GM12878 (cell line): Measurements from ENCODE around the gene FAM9C. TPM values are rescaled to one million over a fixed set of nuclear protein-coding genes. Genes with fewer than 3 reads are reported as not detected.

ENCODE experiments used
- ATF7 ChIP-seq: fragments of 450-650 bp; IDR thresholded peaks from 2 replicates; pipeline ENCODE4 v1.6.1; 2016; ENCODE audit warnings: low read depth, mild to moderate bottlenecking
- CEBPB ChIP-seq, 2 experiments: fragments of 150-350 bp in 1 of 2; IDR thresholded peaks; 2 replicates each; pipeline ENCODE4 v1.6.1; 2012 to 2014; ENCODE audit warnings: low read depth in 2 of 2, low read length in 2 of 2, borderline replicate concordance in 1 of 2, inconsistent platforms in 1 of 2
- CTCF ChIP-seq, 3 experiments: IDR thresholded peaks in 2 of 3; conservative IDR thresholded peaks in 1 of 3; 2 replicates each; pipeline ENCODE4 v1.5.1; 2011; ENCODE audit warnings: low read depth in 3 of 3, low read length in 3 of 3, mild to moderate bottlenecking in 3 of 3, control low read depth in 2 of 3, moderate library complexity in 2 of 3, inconsistent platforms in 1 of 3, mixed read lengths in 1 of 3; ENCODE audit not compliant: control insufficient read depth in 2 of 3, insufficient read depth in 1 of 3; ENCODE audit errors: extremely low read depth in 1 of 3
- CUX1 ChIP-seq: IDR thresholded peaks from 2 replicates; pipeline ENCODE4 v1.6.1; 2012; ENCODE audit warnings: improper control_type of control experiment, low read depth, low read length; ENCODE audit not compliant: insufficient replicate concordance
- EZH2 ChIP-seq: IDR thresholded peaks from 2 replicates; pipeline ENCODE4 v1.6.1; 2012; ENCODE audit warnings: low read depth, mild to moderate bottlenecking, control low read depth, inconsistent platforms, low read length, borderline replicate concordance; ENCODE audit not compliant: control insufficient read depth
- PKNOX1 ChIP-seq: fragments of 450-650 bp; IDR thresholded peaks from 2 replicates; pipeline ENCODE4 v1.6.1; 2016; ENCODE audit warnings: mild to moderate bottlenecking
- PML ChIP-seq: IDR thresholded peaks from 2 replicates; pipeline ENCODE4 v1.6.1; 2012; ENCODE audit warnings: low read length, inconsistent platforms
- SKIL ChIP-seq: fragments of 450-650 bp; IDR thresholded peaks from 2 replicates; pipeline ENCODE4 v1.6.1; 2017; ENCODE audit warnings: mild to moderate bottlenecking, low read depth, inconsistent platforms; ENCODE audit not compliant: poor library complexity, severe bottlenecking
- ZBTB4 ChIP-seq: fragments of 450-650 bp; formaldehyde crosslinking; IDR thresholded peaks from 2 replicates; pipeline ENCODE4 v1.4.0; 2022; ENCODE audit warnings: mild to moderate bottlenecking, moderate library complexity
- polyA plus RNA-seq, 11 experiments: library from polyadenylated mRNA; depleted of rRNA in 4 of 11; unstranded in 6 of 11; stranded (reverse) in 5 of 11; fragments of >200 nt; fragmentation: Nextera tagmentation in 4 of 11; fragmentation: Illumina TruSeq in 1 of 11; extraction: Ambion mirVana in 4 of 11; extraction: Trizol in 1 of 11; gene quantifications; 1 replicate in 1 of 11; 2 replicates in 10 of 11; pipeline versions ENCODE4 v1.2.1 to v1.2.3, GENCODE V29; 2011 to 2016; ENCODE audit warnings: inconsistent platforms in 2 of 11, missing spikeins in 2 of 11, low read depth in 1 of 11
- total RNA-seq, 4 experiments: library from RNA; depleted of rRNA in 3 of 4; stranded (reverse); fragments of >200 nt in 3 of 4; fragmentation: Illumina TruSeq in 1 of 4; extraction: Trizol in 1 of 4; gene quantifications; 2 replicates each; pipeline versions ENCODE4 v1.2.1 to v1.2.3, GENCODE V29; 2013 to 2021

Gene FAM9C
- total and polyA plus RNA-seq, 10 of the 15 experiments (the other 5 are each of a cell fraction or from before 2014, with no cell fraction given): 0.01 to 0.03 TPM; not detected in 8

GRCh38 chrX:13090339-13091110, 46.1 kb upstream of the FAM9C start (continued):
- TF ChIP-seq CEBPB (IDR thresholded peaks at IDR 0.05; ENCODE audit: borderline replicate concordance in 1 of 2, low read depth in 2 of 2, low read length in 2 of 2) (0 out of 4 replicates have a peak, but pooled peaks of 1 of the 2 experiments have one; percentile 27), ZBTB4 (CRISPR knock-in tag) (peak; percentile 78), CTCF (IDR thresholded peaks at IDR 0.05 in 2 of 3, conservative IDR thresholded peaks at IDR 0.05 in 1 of 3; ENCODE audit: control insufficient read depth in 2 of 3, extremely low read depth in 1 of 3, insufficient read depth in 1 of 3, low read depth in 3 of 3, low read length in 3 of 3) (no peak), CUX1 (no peak), SKIL (peak; percentile 35), PML (no peak), EZH2 (no peak), ATF7 (peak; percentile 67; the same call in 1 of the 2 replicates), PKNOX1 (0 out of 2 replicates have a peak, but pooled peaks have one; percentile 14)
